ENCODE results near the gene DGKA.
"Not testable (repeated sequence)": the region's sequence is repeated elsewhere in the genome, so short reads cannot be mapped to it uniquely, and the experiment has no call there.

Gene DGKA

GRCh38 chr12:55966408-55967281 lies 35.7 kb downstream of the DGKA start, which contains the start of gene CDK2:
CDK2 (plus strand) TSS chr12:55966830; CDS start chr12:55967009, 179 bp downstream.
- peak; percentile 81 to 89 (median 82) for DNase-seq (ENCODE audit: low read depth in 2 of 3, low spot score in 2 of 3)

DNA sequence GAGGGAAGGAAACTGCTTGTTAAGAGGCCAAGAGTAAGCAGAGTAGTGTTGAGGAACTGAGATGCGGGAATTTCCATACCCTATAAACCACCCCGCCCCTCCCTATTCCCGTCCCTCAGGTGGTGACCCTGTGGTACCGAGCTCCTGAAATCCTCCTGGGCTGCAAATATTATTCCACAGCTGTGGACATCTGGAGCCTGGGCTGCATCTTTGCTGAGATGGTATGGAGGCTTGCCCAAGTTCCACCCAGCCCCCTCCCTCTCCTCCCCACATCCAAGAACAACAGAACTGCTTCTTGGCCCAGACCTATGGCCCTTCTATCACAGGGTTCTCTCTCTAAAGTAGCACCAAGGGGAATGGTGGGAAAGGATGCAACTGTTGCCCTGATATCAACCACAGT lies 38.4 kb downstream of the DGKA start:
- no peak for DNase-seq (ENCODE audit: low read depth in 2 of 3, low spot score in 2 of 3)

- DNase-seq (ENCODE audit: low read depth in 2 of 3, low spot score in 2 of 3) = no peak
These were observed 39.8 kb downstream of the DGKA start for GRCh38 chr12:55970775-55971174.

GRCh38 chr12:55972042-55972441 lies 41.1 kb downstream of the DGKA start:
- no peak for DNase-seq (ENCODE audit: low read depth in 2 of 3, low spot score in 2 of 3)

GRCh38 chr12:55972456-55972855 lies 41.5 kb downstream of the DGKA start:
- no peak for DNase-seq (ENCODE audit: low read depth in 2 of 3, low spot score in 2 of 3)

GRCh38 chr12:55972911-55973598 lies 42.1 kb downstream of the DGKA start:
- DNase-seq (ENCODE audit: low read depth in 2 of 3, low spot score in 2 of 3) = no peak

GRCh38 chr12:55973599-55974307 lies 42.8 kb downstream of the DGKA start, which contains the start of gene RAB5B:
RAB5B (plus strand) TSS chr12:55974078; CDS start chr12:55986961, 12,883 bp downstream.
- peak; percentile 80 to 91 (median 81) for DNase-seq (ENCODE audit: low read depth in 2 of 3, low spot score in 2 of 3)

DNA sequence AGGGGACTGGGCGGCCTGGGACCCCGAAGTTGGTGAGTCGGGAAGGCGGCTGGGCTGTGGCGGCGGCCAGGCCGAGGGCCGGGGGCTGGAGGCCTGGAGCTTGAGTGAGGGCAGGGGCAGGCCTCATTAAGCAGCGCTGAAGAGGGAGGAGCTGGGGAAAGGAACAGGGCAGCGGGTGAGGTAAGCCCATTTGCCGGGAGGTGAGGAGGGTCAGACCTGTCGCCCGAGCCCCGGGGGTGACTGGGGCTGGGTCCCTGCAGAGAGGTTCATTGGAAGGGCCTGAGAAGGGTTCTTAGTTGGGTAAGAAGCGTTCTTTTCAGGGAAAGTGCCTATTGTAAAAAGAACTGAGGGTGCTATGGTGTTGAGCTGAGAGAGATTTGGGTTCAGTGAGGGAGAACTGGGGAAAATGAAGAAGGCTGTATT lies 43.4 kb downstream of the DGKA start:
- no peak for DNase-seq (ENCODE audit: low read depth in 2 of 3, low spot score in 2 of 3)

GRCh38 chr12:55978393-55978792 lies 47.4 kb downstream of the DGKA start:
- no peak for DNase-seq (ENCODE audit: low read depth in 2 of 3, low spot score in 2 of 3)

DNA sequence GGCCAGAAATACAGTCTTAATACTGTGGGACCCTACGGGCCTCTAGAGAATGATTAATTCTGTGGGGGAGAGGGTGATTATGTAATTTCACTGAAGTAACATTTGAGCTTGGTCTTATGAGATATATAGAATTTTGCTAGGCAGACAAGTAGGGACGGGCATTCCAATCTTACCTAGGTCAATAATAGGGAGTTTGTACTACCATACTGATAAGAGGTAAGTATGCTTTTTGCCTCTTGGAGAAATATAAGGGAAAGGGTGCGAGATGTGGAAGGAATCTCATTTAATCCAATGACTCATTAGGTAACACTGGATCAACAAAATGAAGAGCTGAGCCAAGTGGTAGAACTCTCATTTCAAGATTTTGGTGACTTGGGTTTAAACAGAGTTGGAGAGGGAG lies 48.1 kb downstream of the DGKA start:
- DNase-seq (ENCODE audit: low read depth in 2 of 3, low spot score in 2 of 3) = no peak

DNA sequence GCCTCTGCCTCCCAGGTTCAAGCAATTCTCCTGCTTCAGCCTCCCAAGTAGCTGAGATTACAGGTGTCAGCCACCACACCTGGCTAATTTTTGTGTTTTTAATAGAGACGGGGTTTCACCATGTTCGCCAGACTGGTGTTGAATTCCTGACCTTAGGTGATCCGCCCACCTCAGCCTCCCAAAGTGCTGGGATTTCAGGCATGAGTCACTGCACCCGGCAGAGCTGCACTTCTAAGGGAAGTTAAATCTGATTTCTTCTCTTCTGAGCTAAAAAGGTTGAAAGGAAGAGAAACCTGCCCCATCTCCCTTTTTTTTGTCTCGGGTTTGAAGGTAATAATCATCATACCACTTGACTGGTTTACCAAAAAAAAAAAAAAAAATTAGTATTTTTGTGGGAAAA lies 50.9 kb downstream of the DGKA start:
- DNase-seq (ENCODE audit: low read depth in 2 of 3, low spot score in 2 of 3) = not testable (repeated sequence)

- no peak for DNase-seq (ENCODE audit: low read depth in 2 of 3, low spot score in 2 of 3)
These were observed 51.5 kb downstream of the DGKA start for GRCh38 chr12:55982319-55982936.

DNA sequence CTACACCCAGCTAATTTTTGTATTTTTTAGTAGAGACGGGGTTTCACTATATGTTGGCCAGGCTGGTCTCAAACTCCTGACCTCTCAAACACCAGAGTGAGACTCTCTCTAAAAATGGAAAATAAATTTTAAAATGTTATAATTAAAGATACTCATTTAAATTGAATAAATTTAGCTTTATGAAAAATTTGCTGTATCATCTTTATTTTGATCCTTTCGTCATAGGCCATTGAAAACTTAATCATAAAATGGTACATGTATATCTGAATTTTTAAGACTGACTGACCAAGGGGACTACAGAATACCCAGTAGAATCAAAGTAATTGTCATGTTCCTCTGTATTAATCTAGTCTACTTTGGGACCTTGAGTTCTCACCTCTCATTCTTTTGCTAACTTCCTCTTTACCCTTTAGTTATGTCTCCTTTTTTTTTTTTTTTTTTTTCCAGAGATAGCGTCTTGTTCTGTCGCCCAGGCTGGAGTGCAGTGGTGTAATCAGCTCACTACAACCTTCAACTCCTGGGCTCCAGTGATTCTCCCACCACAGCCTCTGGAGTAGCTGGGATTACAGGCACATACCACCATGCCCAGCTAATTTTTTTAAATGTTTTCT lies 52.4 kb downstream of the DGKA start:
- no peak for DNase-seq (ENCODE audit: low read depth in 2 of 3, low spot score in 2 of 3)

GRCh38 chr12:55984861-55985260 lies 53.9 kb downstream of the DGKA start:
- DNase-seq (ENCODE audit: low read depth in 2 of 3, low spot score in 2 of 3) = no peak

DNA sequence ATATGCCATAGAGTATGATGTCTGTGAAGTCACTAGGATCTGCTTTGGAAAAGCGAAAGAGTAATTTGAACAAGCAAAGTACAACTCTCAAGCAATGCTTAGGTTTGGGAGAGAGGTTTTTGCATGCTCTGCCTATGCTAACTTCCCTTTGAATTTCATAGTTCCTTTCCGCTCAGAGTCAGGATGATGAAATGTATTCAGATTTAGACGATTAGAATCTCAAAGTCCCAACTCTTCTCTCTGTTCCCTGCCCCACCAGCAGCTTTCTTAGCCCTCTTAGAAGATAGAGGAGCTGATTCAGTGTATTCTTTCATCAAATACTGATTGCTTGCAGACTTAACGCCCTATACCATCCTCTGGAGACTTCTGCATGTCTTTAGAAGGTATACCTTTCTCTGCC lies 54.4 kb downstream of the DGKA start:
- DNase-seq (ENCODE audit: low read depth in 2 of 3, low spot score in 2 of 3) = no peak

DNA sequence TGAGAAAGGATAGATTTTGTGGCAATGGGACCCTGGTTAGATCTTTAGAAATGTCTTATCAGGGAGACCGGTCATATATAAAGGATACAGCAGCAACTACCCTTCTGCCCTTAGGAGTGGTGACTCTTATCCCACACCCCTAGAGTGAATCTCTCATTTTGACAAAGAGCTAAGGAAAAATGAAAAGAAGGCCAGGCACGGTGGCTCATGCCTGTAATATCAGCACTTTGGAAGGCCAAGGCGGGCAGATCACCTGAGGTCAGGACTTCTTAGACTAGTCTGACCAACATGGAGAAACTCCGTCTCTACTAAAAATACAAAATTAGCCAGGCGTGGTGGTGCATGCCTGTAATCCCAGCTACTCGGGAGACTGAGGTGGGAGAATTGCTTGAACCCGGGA lies 55.0 kb downstream of the DGKA start:
- DNase-seq (ENCODE audit: low read depth in 2 of 3, low spot score in 2 of 3) = not testable (repeated sequence)

DNA sequence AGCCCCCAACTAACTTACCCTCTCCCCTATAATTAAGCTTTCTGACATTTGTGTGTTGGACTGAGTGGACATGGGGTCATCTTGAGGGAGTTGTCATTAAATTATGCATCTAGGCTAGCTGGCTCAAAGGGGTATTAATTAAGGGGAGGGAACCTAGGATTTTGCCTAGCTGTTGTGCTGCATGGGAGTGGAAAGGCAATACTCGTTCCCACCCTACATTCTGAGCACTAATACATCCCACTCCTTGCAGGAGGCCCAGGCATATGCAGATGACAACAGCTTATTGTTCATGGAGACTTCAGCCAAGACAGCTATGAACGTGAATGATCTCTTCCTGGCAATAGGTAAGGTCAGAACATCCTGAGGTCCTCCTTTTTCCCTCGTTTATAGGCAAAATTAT lies 60.1 kb downstream of the DGKA start:
- DNase-seq (ENCODE audit: low read depth in 2 of 3, low spot score in 2 of 3) = no peak

DNA sequence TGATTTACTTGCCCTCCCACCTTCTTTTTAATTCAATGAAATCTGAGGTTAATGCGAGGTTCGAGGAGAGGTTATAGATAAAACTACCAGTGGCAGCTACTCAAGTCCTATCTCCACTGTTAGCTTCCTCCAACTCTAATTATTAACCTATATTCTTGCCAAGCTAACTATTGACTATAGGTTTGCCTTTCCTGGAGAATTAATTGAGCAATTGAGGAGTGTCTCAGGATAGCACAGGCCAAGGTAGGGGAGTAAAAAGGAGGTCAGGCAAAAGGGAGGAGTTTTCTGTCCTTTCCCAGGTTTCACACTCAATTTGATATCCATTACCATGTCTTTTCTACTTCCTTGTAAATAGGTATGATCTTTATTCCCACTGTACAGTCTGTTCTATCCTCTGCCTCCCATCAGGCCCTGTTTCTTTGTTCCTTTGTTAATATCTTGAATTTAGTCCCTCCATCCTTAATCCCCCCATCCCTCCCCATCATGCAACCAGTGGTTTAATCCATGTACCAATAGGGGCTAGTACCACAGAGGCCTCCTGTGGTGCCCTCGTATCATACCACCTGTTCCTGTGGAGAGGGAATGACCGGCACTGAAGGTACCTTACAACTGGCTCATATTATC lies 62.4 kb downstream of the DGKA start:
- DNase-seq (ENCODE audit: low read depth in 2 of 3, low spot score in 2 of 3) = no peak

DNA sequence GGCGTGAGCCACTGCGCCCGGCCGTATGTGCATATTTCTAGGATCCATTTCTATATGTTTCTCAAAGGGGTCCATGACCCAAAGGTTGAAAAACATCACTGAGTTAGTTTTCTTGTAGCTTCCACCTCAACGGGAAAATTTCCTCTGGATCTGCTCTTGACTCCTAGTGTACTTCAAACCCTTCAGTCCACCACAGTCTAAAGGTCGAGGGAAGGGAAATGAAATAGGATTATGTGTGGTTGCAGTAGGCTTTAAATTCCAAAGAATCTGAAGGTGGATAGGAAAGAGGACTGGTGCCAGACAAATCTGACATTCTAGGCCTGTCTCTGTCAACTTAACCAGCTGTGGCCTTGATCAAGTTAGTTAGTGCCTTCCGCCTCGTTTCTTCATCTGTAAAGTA lies 64.4 kb downstream of the DGKA start:
- no peak for DNase-seq (ENCODE audit: low read depth in 2 of 3, low spot score in 2 of 3)

GRCh38 chr12:55996201-55996714 lies 65.3 kb downstream of the DGKA start:
- peak in 2 of 3 experiments; percentile 30 to 40 for DNase-seq (ENCODE audit: low read depth in 2 of 3, low spot score in 2 of 3)

All from activated CD8-positive, alpha-beta memory T cell treated with anti-CD3 and anti-CD28 coated beads for 48 hours (primary cell).